HCT116 (cell line): ENCODE results near the gene ABHD1. TPM values are rescaled to one million over a fixed set of nuclear protein-coding genes. Genes with fewer than 3 reads are reported as not detected.

Source experiments
- ATAC-seq: fragments of 200-7000 bp; cut with Tn5 transposase; 2 replicates; pipeline ENCODE4 v1.9.1; 2020; ENCODE audit warnings: mild to moderate bottlenecking, moderate library complexity
- BruUV-seq: library from RNA; stranded (reverse); fragments of 400-500 nt; replicated peaks from 2 replicates; lab custom pipeline; 2021; lab: Mats Ljungman, UMichigan
- CTCF ChIA-PET: fragments of 300-600 bp; sonication (Branson Sonifier 250); formaldehyde crosslinking; loops from one replicate; lab custom pipeline; 2021; ENCODE audit warnings: antibody characterized with exemption; lab: Charles Lee
- POLR2A ChIA-PET: fragments of 300-600, 350-600 bp; sonication (Branson Sonifier 250); formaldehyde crosslinking; loops from one replicate; lab custom pipeline; 2021; ENCODE audit warnings: antibody characterized with exemption; lab: Charles Lee
- RAD21 ChIA-PET, 2 experiments: fragments of 300-600 bp; sonication (Branson Sonifier 250); formaldehyde crosslinking; loops; one replicate each; lab custom pipeline; 2023; ENCODE audit warnings: low total read pairs in 2 of 2; ENCODE audit not compliant: uncharacterized antibody in 2 of 2, unreplicated experiment in 2 of 2, low non-redundant PET in 1 of 2; lab: Charles Lee
- DNase-seq: peaks from one replicate; pipeline ENCODE4 v3.0.0-alpha.2; 2010; ENCODE audit warnings: low read depth, low spot score
- H2AFZ ChIP-seq: fragments of 200-600 bp; shearing (Covaris generic), sonication (generic); 2 replicates; pipeline ENCODE4 v1.6.1; 2017; ENCODE audit warnings: low read depth, mixed run types, mixed read lengths, antibody characterized with exemption, low read length; ENCODE audit not compliant: poor library complexity, severe bottlenecking
- H3K27ac ChIP-seq: 2 replicates; pipeline ENCODE4 v1.5.1; 2012; ENCODE audit warnings: low read depth, low read length
- H3K27me3 ChIP-seq: fragments of 200-600 bp; sonication (generic); 2 replicates; pipeline ENCODE4 v1.6.1; 2016; ENCODE audit warnings: mixed run types, low read length, mixed read lengths; ENCODE audit not compliant: insufficient read depth
- H3K36me3 ChIP-seq, 2 experiments: fragments of 200-500 bp in 1 of 2; fragments of 200-600 bp in 1 of 2; sonication (Bioruptor generic) in 1 of 2; sonication (generic) in 1 of 2; 2 replicates each; pipeline versions ENCODE4 v1.5.1 to v1.6.1; 2014 to 2016; ENCODE audit warnings: low read length in 2 of 2, inconsistent platforms in 1 of 2, mixed read lengths in 1 of 2, mixed run types in 1 of 2; ENCODE audit not compliant: insufficient read depth in 2 of 2, control insufficient read depth in 1 of 2
- H3K4me1 ChIP-seq, 2 experiments: fragments of 200-600 bp in 1 of 2; sonication (generic) in 1 of 2; 2 replicates each; pipeline versions ENCODE4 v1.5.1 to v1.6.1; 2012 to 2017; ENCODE audit warnings: low read length in 2 of 2, inconsistent platforms in 1 of 2, mild to moderate bottlenecking in 1 of 2, mixed read lengths in 1 of 2, mixed run types in 1 of 2, moderate library complexity in 1 of 2; ENCODE audit not compliant: insufficient read depth in 2 of 2, control insufficient read depth in 1 of 2
- H3K4me2 ChIP-seq: fragments of 200-600 bp; sonication (generic); 2 replicates; pipeline ENCODE4 v1.6.1; 2017; ENCODE audit warnings: mixed run types, low read length, mixed read lengths
- H3K4me3 ChIP-seq, 2 experiments: fragments of 200-600 bp in 1 of 2; sonication (generic) in 1 of 2; replicated peaks in 1 of 2; 2 replicates each; pipeline ENCODE4 v1.5.1; 2011 to 2016; ENCODE audit warnings: low read length in 2 of 2, control low read depth in 1 of 2, low read depth in 1 of 2, mild to moderate bottlenecking in 1 of 2, mixed read lengths in 1 of 2, mixed run types in 1 of 2
- H3K79me2 ChIP-seq: fragments of 200-600 bp; sonication (generic); 2 replicates; pipeline ENCODE4 v1.6.1; 2017; ENCODE audit warnings: mild to moderate bottlenecking, mixed run types, low read length, moderate library complexity, mixed read lengths; ENCODE audit not compliant: insufficient read depth
- H3K9ac ChIP-seq: fragments of 200-600 bp; sonication (generic); 2 replicates; pipeline ENCODE4 v1.6.1; 2016; ENCODE audit warnings: low read length, mixed read lengths
- H3K9me2 ChIP-seq: fragments of 200-600 bp; sonication (generic), shearing (Covaris generic); 2 replicates; pipeline ENCODE4 v1.6.1; 2017; ENCODE audit warnings: mixed run types, mild to moderate bottlenecking, moderate library complexity; ENCODE audit not compliant: insufficient read depth
- H3K9me3 ChIP-seq, 2 experiments: fragments of 200-500 bp in 1 of 2; fragments of 200-600 bp in 1 of 2; sonication (Bioruptor generic) in 1 of 2; sonication (generic) in 1 of 2; 2 replicates each; pipeline ENCODE4 v1.6.1; 2014 to 2017; ENCODE audit warnings: low read length in 2 of 2, mixed read lengths in 2 of 2, inconsistent platforms in 1 of 2, low read depth in 1 of 2, mild to moderate bottlenecking in 1 of 2, mixed run types in 1 of 2, moderate library complexity in 1 of 2; ENCODE audit not compliant: control insufficient read depth in 1 of 2, insufficient read depth in 1 of 2
- H4K20me1 ChIP-seq: fragments of 200-600 bp; sonication (generic), shearing (Covaris generic); 2 replicates; pipeline ENCODE4 v1.6.1; 2017; ENCODE audit warnings: mixed run types, mild to moderate bottlenecking, moderate library complexity; ENCODE audit not compliant: insufficient read depth
- EGR1 ChIP-seq: IDR thresholded peaks from 2 replicates; pipeline ENCODE4 v1.6.1; 2012; ENCODE audit warnings: low read depth
- ELF1 ChIP-seq: IDR thresholded peaks from 2 replicates; pipeline ENCODE4 v1.6.1; 2012; ENCODE audit warnings: low read depth, borderline replicate concordance
- EZH2 ChIP-seq: fragments of 200-600 bp; sonication (generic); IDR thresholded peaks from 2 replicates; pipeline ENCODE4 v1.6.1; 2017; ENCODE audit warnings: antibody characterized with exemption, mixed run types
- EZH2phosphoT487 ChIP-seq: fragments of 200-600 bp; IDR thresholded peaks from 2 replicates; pipeline ENCODE4 v1.6.1; 2018; ENCODE audit warnings: antibody characterized with exemption, borderline replicate concordance
- FOSL1 ChIP-seq: IDR thresholded peaks from 2 replicates; pipeline ENCODE4 v1.6.1; 2012; ENCODE audit warnings: low read depth
- POLR2A ChIP-seq: IDR thresholded peaks from 2 replicates; pipeline ENCODE4 v1.7.0; 2011; ENCODE audit warnings: borderline replicate concordance; ENCODE audit not compliant: insufficient read depth, insufficient read length; ENCODE audit errors: extremely low read depth
- POLR2AphosphoS5 ChIP-seq: IDR thresholded peaks from 2 replicates; pipeline ENCODE4 v1.6.1; 2011; ENCODE audit warnings: mild to moderate bottlenecking, low read depth, low read length, moderate library complexity
- RAD21 ChIP-seq: IDR thresholded peaks from 2 replicates; pipeline ENCODE4 v1.6.1; 2012; ENCODE audit warnings: low read depth, mild to moderate bottlenecking
- TCF7L2 ChIP-seq: IDR thresholded peaks from 2 replicates; pipeline ENCODE4 v1.7.0; 2011; ENCODE audit warnings: borderline replicate concordance, inconsistent platforms; ENCODE audit not compliant: insufficient read depth, insufficient read length; ENCODE audit errors: extremely low read depth
- YY1 ChIP-seq: IDR thresholded peaks from 2 replicates; pipeline ENCODE4 v1.6.1; 2011; ENCODE audit warnings: low read length, low read depth, moderate library complexity, mild to moderate bottlenecking; ENCODE audit not compliant: insufficient replicate concordance; ENCODE audit errors: extremely low read depth
- ZBTB33 ChIP-seq: IDR thresholded peaks from 2 replicates; pipeline ENCODE4 v1.6.1; 2011; ENCODE audit warnings: mild to moderate bottlenecking, low read length, moderate library complexity; ENCODE audit not compliant: insufficient replicate concordance; ENCODE audit errors: extremely low read depth
- intact Hi-C: fragments of 100-400 bp; cut with micrococcal nuclease; formaldehyde crosslinking; loops from 2 replicates; pipeline ENCODE4 v1.10.0; 2022
- total RNA-seq: library from RNA; stranded (reverse); gene quantifications from one replicate; pipeline ENCODE4 v1.2.1, GENCODE V29; 2021; ENCODE audit not compliant: unreplicated experiment
- TF ChIP-seq, protein P1 (sequence below): IDR thresholded peaks from 2 replicates; pipeline ENCODE4 v1.6.1; 2012

Gene ABHD1
- total RNA-seq, 1 experiment from 2014 or later, result not detected

DNA sequence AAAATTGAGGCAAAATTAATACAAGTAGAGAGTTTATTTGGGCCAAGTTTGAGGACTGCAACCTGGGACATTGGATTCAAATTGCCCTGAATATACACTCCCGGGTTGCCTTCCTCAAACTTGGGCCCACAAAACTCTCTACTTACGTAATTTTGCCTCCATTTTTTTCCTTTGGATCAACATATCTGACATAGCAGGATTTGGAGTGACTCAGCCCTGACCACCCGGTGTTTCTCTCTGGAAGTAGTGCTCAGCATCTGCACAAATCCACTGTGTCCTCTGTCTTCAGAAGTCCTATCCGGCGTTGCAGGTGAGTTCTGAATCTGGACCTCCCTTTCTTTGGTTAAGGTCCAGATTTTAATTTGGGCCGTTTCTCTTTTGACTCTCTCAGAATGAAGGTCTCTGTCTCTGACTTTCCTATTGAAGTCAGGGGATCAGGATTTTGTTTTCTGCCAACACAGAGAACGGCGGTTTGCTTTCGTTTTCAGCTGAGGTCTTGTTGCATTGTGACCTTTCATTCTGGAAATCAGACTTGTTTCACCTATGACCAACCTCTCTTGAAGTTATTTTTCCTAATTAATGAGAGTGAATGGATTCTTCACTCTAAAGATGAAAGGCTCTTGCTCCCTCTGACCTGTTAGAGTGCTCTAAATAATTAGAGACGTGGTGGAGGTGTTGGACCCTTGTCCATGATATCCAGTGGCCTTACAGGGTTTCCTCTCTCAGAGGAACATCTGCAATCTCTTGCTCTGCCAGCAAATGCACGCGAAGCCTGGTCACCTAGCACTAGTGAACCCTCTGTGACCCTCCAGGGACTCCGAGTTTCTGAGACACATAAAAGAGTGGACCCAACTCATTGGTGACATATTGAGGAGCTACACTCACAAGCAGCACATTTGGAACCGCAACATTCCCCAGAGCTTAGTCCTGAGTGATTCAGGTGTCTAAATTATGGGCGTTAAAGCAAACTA is 38.8 kb downstream of the ABHD1 start (continued):
- TF ChIP-seq TCF7L2, result no peak
- TF ChIP-seq EGR1, result no peak
- TF ChIP-seq EZH2phosphoT487, result no peak
- no peak for TF ChIP-seq FOSL1
- no peak for TF ChIP-seq POLR2AphosphoS5
- TF ChIP-seq ELF1, result no peak
- TF ChIP-seq RAD21, result no peak
- TF ChIP-seq, protein P1, sequence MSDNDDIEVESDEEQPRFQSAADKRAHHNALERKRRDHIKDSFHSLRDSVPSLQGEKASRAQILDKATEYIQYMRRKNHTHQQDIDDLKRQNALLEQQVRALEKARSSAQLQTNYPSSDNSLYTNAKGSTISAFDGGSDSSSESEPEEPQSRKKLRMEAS, result no peak

GRCh38 chr2:27164960-27165763 is 41.5 kb downstream of the ABHD1 start:
- Histone ChIP-seq H3K36me3 (no peaks in the 10 kb centered on the region), H3K27ac (no peak overlapping the region), H3K4me3 (no peak overlapping the region), H3K9me2 (no peaks in the 10 kb centered on the region), H3K79me2 (no peaks in the 10 kb centered on the region), H3K4me1 (peaks cover 0 to 6% of the 10 kb centered on the region in 2 experiments; a peak in 1 of 4 replicates), H2AFZ (no peak overlapping the region), H3K27me3 (no peaks in the 10 kb centered on the region), H4K20me1 (no peaks in the 10 kb centered on the region), H3K9me3 (no peaks in the 10 kb centered on the region), H3K9ac (no peak overlapping the region)
- CTCF ChIA-PET, result no interaction called here
- intact Hi-C loops, result no loop called here
- TF ChIP-seq EZH2 (no peak), YY1 (no peak), ZBTB33 (no peak), POLR2A (no peak)
- TF ChIP-seq, all 23 proteins: peak for 0
- ChIA-PET RAD21 (no interaction called here), POLR2A (no interaction called here)
- H3K4me2 ChIP-seq, result no peak overlapping the region
- no TSS peak for BruUV-seq
- no peak for DNase-seq
- no peak for ATAC-seq
